ENCODE results near the gene PCYT1B.

GRCh38 chrX:24661292-24661691 lies 14.1 kb upstream of the PCYT1B start:
- TF ChIP-seq EZH2 (IDR thresholded peaks at IDR 0.05) (no peak), POLR2AphosphoS5 (IDR thresholded peaks at IDR 0.05; ENCODE audit: borderline replicate concordance, low read depth, low read length) (no peak), FOXP2 (optimal IDR thresholded peaks at IDR 0.05; ENCODE audit: control extremely low read depth, extremely low read length, insufficient read depth) (no peak)

Measured in SK-N-MC (cell line).